ENCODE measurements around the gene H2BK1.

DNA sequence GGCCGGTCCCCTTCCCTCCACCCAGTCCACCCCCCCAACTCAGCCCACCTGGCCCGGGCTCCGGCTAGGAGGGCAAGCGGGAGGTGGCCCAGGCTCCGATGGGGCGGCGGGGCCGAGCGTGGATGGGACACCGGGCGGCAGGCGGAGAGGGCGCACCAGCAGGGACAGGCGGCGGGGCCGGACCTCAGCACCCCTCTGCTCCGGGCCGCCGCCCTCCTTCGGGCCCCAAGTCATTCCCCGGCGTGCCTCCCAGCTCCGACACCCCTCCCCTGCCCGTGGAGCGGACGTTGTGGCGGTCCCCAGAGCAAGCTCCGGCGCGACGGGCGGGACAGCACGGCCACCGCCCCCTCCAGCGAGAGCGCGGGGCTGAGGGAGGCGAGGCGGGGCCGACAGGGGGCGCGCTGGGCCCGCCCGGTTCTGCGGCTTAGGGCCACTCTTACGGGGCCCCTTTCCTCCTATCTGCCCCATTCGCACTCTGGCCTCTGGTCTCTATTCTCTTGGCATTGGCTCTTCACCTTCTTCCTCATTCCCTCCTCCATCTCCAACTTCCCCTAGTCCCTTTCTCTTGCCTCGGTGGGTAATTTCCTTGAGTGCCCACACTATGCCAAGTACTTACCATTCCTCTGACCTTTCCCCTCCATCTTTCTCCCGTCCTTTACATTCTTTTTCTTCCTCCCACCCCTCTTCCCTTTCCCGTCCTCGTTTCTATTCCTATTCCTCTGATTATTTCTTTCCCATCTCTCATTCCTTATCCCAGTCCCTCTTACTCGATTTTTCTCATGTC lies 42.1 kb downstream of the H2BK1 start:
- TF ChIP-seq, protein P1, sequence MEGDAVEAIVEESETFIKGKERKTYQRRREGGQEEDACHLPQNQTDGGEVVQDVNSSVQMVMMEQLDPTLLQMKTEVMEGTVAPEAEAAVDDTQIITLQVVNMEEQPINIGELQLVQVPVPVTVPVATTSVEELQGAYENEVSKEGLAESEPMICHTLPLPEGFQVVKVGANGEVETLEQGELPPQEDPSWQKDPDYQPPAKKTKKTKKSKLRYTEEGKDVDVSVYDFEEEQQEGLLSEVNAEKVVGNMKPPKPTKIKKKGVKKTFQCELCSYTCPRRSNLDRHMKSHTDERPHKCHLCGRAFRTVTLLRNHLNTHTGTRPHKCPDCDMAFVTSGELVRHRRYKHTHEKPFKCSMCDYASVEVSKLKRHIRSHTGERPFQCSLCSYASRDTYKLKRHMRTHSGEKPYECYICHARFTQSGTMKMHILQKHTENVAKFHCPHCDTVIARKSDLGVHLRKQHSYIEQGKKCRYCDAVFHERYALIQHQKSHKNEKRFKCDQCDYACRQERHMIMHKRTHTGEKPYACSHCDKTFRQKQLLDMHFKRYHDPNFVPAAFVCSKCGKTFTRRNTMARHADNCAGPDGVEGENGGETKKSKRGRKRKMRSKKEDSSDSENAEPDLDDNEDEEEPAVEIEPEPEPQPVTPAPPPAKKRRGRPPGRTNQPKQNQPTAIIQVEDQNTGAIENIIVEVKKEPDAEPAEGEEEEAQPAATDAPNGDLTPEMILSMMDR (IDR thresholded peaks at IDR 0.05 in 8 of 11, conservative IDR thresholded peaks at IDR 0.05 in 3 of 11) = peak in 9 of 11 experiments; percentile 37 to 84 (median 73)
- TF ChIP-seq POLR2AphosphoS5 (IDR thresholded peaks at IDR 0.05) = peak in 1 of 3 donors; percentile 39

Measured in spleen (tissue), 7 donors.